NCI-H526 (cell line): ENCODE data around the gene PLCH1.
A peak's percentile ranks its signal among the peaks of the same experiment; 100 is the strongest.
"Not testable (repeated sequence)": the region's sequence is repeated elsewhere in the genome, so short reads cannot be mapped to it uniquely, and the experiment has no call there.

Experiments
- DNase-seq, 2 experiments: peaks; one replicate each; lab custom pipeline; 2025; lab: John Stamatoyannopoulos, UW

PLCH1 gene

GRCh38 chr3:155420881-155421486 is 323.9 kb downstream of the PLCH1 start:
- no peak for DNase-seq

GRCh38 chr3:155420406-155420805 is 324.5 kb downstream of the PLCH1 start:
- no peak for DNase-seq

- no peak for DNase-seq
These were observed 326.5 kb downstream of the PLCH1 start for GRCh38 chr3:155418407-155418806.

- DNase-seq = no peak
These were observed 327.8 kb downstream of the PLCH1 start for GRCh38 chr3:155417119-155417517.

GRCh38 chr3:155416500-155417118 is 328.3 kb downstream of the PLCH1 start:
- DNase-seq = no peak

GRCh38 chr3:155412904-155413303 is 332.0 kb downstream of the PLCH1 start:
- peak; percentile 90 to 96 for DNase-seq

- DNase-seq = no peak
These were observed 333.2 kb downstream of the PLCH1 start for GRCh38 chr3:155411500-155412223.

GRCh38 chr3:155409336-155409735 is 335.5 kb downstream of the PLCH1 start:
- no peak for DNase-seq

- DNase-seq = no peak
These were observed 336.9 kb downstream of the PLCH1 start for GRCh38 chr3:155407971-155408370.

- no peak for DNase-seq
These were observed 337.5 kb downstream of the PLCH1 start for GRCh38 chr3:155407331-155407730.

GRCh38 chr3:155404486-155404885 is 340.4 kb downstream of the PLCH1 start:
- DNase-seq = no peak

- no peak for DNase-seq
These were observed 342.2 kb downstream of the PLCH1 start for GRCh38 chr3:155402656-155403055.

GRCh38 chr3:155398046-155398445 is 346.8 kb downstream of the PLCH1 start:
- no peak for DNase-seq

- not testable (repeated sequence) for DNase-seq
These were observed 350.0 kb downstream of the PLCH1 start for GRCh38 chr3:155394896-155395295.

- DNase-seq = no peak
These were observed 350.6 kb downstream of the PLCH1 start for GRCh38 chr3:155394240-155394639.

GRCh38 chr3:155393316-155393715 is 351.6 kb downstream of the PLCH1 start:
- DNase-seq = no peak

GRCh38 chr3:155392138-155392537 is 352.7 kb downstream of the PLCH1 start:
- DNase-seq = no peak

GRCh38 chr3:155391551-155391958 is 353.3 kb downstream of the PLCH1 start:
- no peak for DNase-seq

- no peak for DNase-seq
These were observed 353.8 kb downstream of the PLCH1 start for GRCh38 chr3:155391104-155391503.

GRCh38 chr3:155390351-155390750 is 354.5 kb downstream of the PLCH1 start:
- DNase-seq = no peak

- no peak for DNase-seq
These were observed 356.5 kb downstream of the PLCH1 start for GRCh38 chr3:155388417-155388816.

GRCh38 chr3:155387571-155387970 is 357.3 kb downstream of the PLCH1 start:
- DNase-seq = no peak

- DNase-seq = no peak
These were observed 358.0 kb downstream of the PLCH1 start for GRCh38 chr3:155386919-155387318.
